Aorta (tissue), 5 donors: Measurements from ENCODE around the gene ARHGEF19. TPM values are rescaled to one million over a fixed set of nuclear protein-coding genes. Genes with fewer than 3 reads are reported as not detected.
A peak's percentile ranks its signal among the peaks of the same experiment; 100 is the strongest.

ENCODE experiments used
- ATAC-seq: fragments of 200-7000 bp; cut with Tn5 transposase; one replicate; pipeline ENCODE4 v1.9.1; 2022; ENCODE audit warnings: moderate library complexity; ENCODE audit not compliant: low FRiP score
- DNase-seq, 2 donors: peaks; one replicate each; pipeline ENCODE4 v3.0.0-alpha.2; 2020
- H3K27ac ChIP-seq, 2 donors: one replicate each; pipeline ENCODE4 v1.5.1; 2013; ENCODE audit warnings: low read length in 2 of 2, mild to moderate bottlenecking in 2 of 2, moderate library complexity in 2 of 2, control low read depth in 1 of 2, inconsistent platforms in 1 of 2, low read depth in 1 of 2
- H3K27me3 ChIP-seq, 2 donors: one replicate each; pipeline ENCODE4 v1.6.1; 2013; ENCODE audit warnings: control low read depth in 1 of 2, low read length in 1 of 2, mild to moderate bottlenecking in 1 of 2, moderate library complexity in 1 of 2; ENCODE audit not compliant: insufficient read depth in 2 of 2, control insufficient read depth in 1 of 2
- H3K36me3 ChIP-seq, 2 donors: one replicate each; pipeline ENCODE4 v1.6.1; 2013; ENCODE audit warnings: control low read depth in 1 of 2, low read length in 1 of 2, mild to moderate bottlenecking in 1 of 2; ENCODE audit not compliant: insufficient read depth in 2 of 2, control insufficient read depth in 1 of 2
- H3K4me1 ChIP-seq, 2 donors: one replicate each; pipeline ENCODE4 v1.6.1; 2013; ENCODE audit warnings: low read length in 2 of 2, control low read depth in 1 of 2, mild to moderate bottlenecking in 1 of 2, moderate library complexity in 1 of 2; ENCODE audit not compliant: insufficient read depth in 2 of 2, control insufficient read depth in 1 of 2
- H3K4me3 ChIP-seq, 2 donors: one replicate each; pipeline ENCODE4 v1.5.1; 2013; ENCODE audit warnings: low read length in 2 of 2, control low read depth in 1 of 2, mild to moderate bottlenecking in 1 of 2
- H3K9me3 ChIP-seq: one replicate; pipeline ENCODE4 v1.6.1; 2013; ENCODE audit warnings: mild to moderate bottlenecking, low read length; ENCODE audit not compliant: control insufficient read depth
- WGBS, 2 donors: extraction: QIAGEN DNeasy Blood & Tissue Kit; methylation state at CpG; one replicate each; pipeline ENCODE4 v1.1.7; 2013; 5-methylcytosine and 5-hydroxymethylcytosine counted together
- intact Hi-C, 2 donors: fragments of 100-400 bp; cut with DNase I; formaldehyde crosslinking; loops; one replicate each; pipeline versions ENCODE4 v1.14.2 to v1.15.0; 2022
- polyA plus RNA-seq, 2 donors: library from polyadenylated mRNA; stranded (reverse); fragments of 200-250 nt; gene quantifications; one replicate each; pipeline ENCODE4 v1.2.3, GENCODE V29; 2013
- total RNA-seq, 2 donors: library from RNA; stranded (reverse); fragmentation: NEBNext Ultra II Directional; extraction: Animal tissue kit (Norgen Biotek cat#: 25700); gene quantifications; one replicate each; pipeline ENCODE4 v1.2.1, GENCODE V29; 2021
- donor health status: healthy with polysubstance abuse.
- donor health status: Bipolar disorder and iron deficiency.
- donor health status: DM: no; HTN: no; CAD: no.
- donor health status: DM: no; HTN: no; CAD: no.
- donor health status: DM: yes; HTN: yes; CAD: no.

The ARHGEF19 gene
- total and polyA plus RNA-seq, 4 donors: 3.3 to 19.7 (median 7.9) TPM

- ATAC-seq: no peak
- intact Hi-C loops: loop anchor here (5.0 kb wide), 1 partner anchor 39 kb away; no protein-coding TSS in a partner anchor
- peaks cover 4 to 5% of the 10 kb centered on the region in 2 donors for H3K36me3 ChIP-seq
- H3K4me3 ChIP-seq: no peak overlapping the region
- H3K4me1 ChIP-seq: peaks cover 12 to 13% of the 10 kb centered on the region in 2 donors
- no peaks in the 10 kb centered on the region for H3K9me3 ChIP-seq
- WGBS, 2 donors: 63 to 68% methylated on average over 5 of the region's 5 CpGs
- no peak overlapping the region for H3K27ac ChIP-seq
- no peaks in the 10 kb centered on the region for H3K27me3 ChIP-seq
- peak in 1 of 2 donors; percentile 50 for DNase-seq
These were observed 41.0 kb upstream of the ARHGEF19 start for GRCh38 chr1:16253332-16253922.

GRCh38 chr1:16252912-16253311 is 40.5 kb upstream of the ARHGEF19 start:
- H3K27ac ChIP-seq: peak overlapping the region in 1 of 2 donors; percentile 30
- DNase-seq (no peak), ATAC-seq (no peak)
- 89 to 94% methylated on average over 2 of the region's 2 CpGs for WGBS, 2 donors
- H3K27me3 ChIP-seq: no peaks in the 10 kb centered on the region
- peaks cover 4 to 5% of the 10 kb centered on the region in 2 donors for H3K36me3 ChIP-seq
- H3K4me3 ChIP-seq: no peak overlapping the region
- intact Hi-C loops: loop anchor here (5.0 kb wide), 1 partner anchor 39 kb away; no protein-coding TSS in a partner anchor
- no peaks in the 10 kb centered on the region for H3K9me3 ChIP-seq
- H3K4me1 ChIP-seq: peaks cover 12 to 13% of the 10 kb centered on the region in 2 donors

GRCh38 chr1:16251381-16251780 is 38.9 kb upstream of the ARHGEF19 start:
- peaks cover 4 to 5% of the 10 kb centered on the region in 2 donors for H3K36me3 ChIP-seq
- H3K27ac ChIP-seq: peak overlapping the region; percentile 25 to 69
- ATAC-seq (no peak), DNase-seq (peak in 1 of 2 donors; percentile 63)
- 84 to 88% methylated on average over 10 of the region's 10 CpGs for WGBS, 2 donors
- no peak overlapping the region for H3K4me3 ChIP-seq
- no peaks in the 10 kb centered on the region for H3K27me3 ChIP-seq
- H3K9me3 ChIP-seq: no peaks in the 10 kb centered on the region
- intact Hi-C loops: loop anchor here (5.0 kb wide), 1 partner anchor 41 kb away; no protein-coding TSS in a partner anchor
- H3K4me1 ChIP-seq: peaks cover 13 to 14% of the 10 kb centered on the region in 2 donors

GRCh38 chr1:16250524-16251251 is 38.2 kb upstream of the ARHGEF19 start:
- Histone ChIP-seq H3K27ac (peak overlapping the region; percentile 25 to 69), H3K27me3 (no peaks in the 10 kb centered on the region), H3K36me3 (peaks cover 4 to 5% of the 10 kb centered on the region in 2 donors), H3K4me3 (no peak overlapping the region), H3K9me3 (no peaks in the 10 kb centered on the region), H3K4me1 (peaks cover 13 to 14% of the 10 kb centered on the region in 2 donors)
- 54 to 55% methylated on average over 15 of the region's 15 CpGs for WGBS, 2 donors
- DNase-seq: peak in 1 of 2 donors; percentile 70
- peak; percentile 52 for ATAC-seq
- intact Hi-C loops: loop anchor here (5.0 kb wide), 1 partner anchor 42 kb away; no protein-coding TSS in a partner anchor

- ATAC-seq: peak; percentile 85
- peak in 1 of 2 donors; percentile 65 for DNase-seq
These were observed 37.3 kb upstream of the ARHGEF19 start for GRCh38 chr1:16249596-16250241.

GRCh38 chr1:16248603-16249516 is 36.4 kb upstream of the ARHGEF19 start:
- ATAC-seq: peak; percentile 75
- Histone ChIP-seq H3K36me3 (peaks cover 4 to 5% of the 10 kb centered on the region in 2 donors), H3K4me3 (no peak overlapping the region), H3K4me1 (peaks cover 5 to 10% of the 10 kb centered on the region in 2 donors), H3K27me3 (no peaks in the 10 kb centered on the region), H3K27ac (peak overlapping the region; percentile 38 to 80), H3K9me3 (no peaks in the 10 kb centered on the region)
- DNase-seq: peak; percentile 89 to 91
- 7 to 9% methylated on average over 7 of the region's 7 CpGs for WGBS, 2 donors
- intact Hi-C loops: loop anchor here in 1 of 2 donors (1.0 kb wide), 1 partner anchor 115 kb away; no protein-coding TSS in a partner anchor

More at GRCh38 chr1:16249596-16250241, 37.3 kb upstream of the ARHGEF19 start:
- 1 to 7% methylated on average over 3 of the region's 3 CpGs for WGBS, 2 donors
- H3K27ac ChIP-seq: peak overlapping the region; percentile 20 to 23
- H3K27me3 ChIP-seq: no peaks in the 10 kb centered on the region
- H3K36me3 ChIP-seq: peaks cover 4 to 5% of the 10 kb centered on the region in 2 donors
- intact Hi-C loops: loop anchor here (1.0 to 5.0 kb wide), 2 partner anchors 43 to 115 kb away; no protein-coding TSS in a partner anchor
- no peaks in the 10 kb centered on the region for H3K9me3 ChIP-seq
- no peak overlapping the region for H3K4me3 ChIP-seq
- peaks cover 11 to 12% of the 10 kb centered on the region in 2 donors for H3K4me1 ChIP-seq

GRCh38 chr1:16248007-16248436 is 35.6 kb upstream of the ARHGEF19 start:
- Histone ChIP-seq H3K4me3 (no peak overlapping the region), H3K4me1 (peaks cover 0 to 10% of the 10 kb centered on the region in 2 donors), H3K9me3 (no peaks in the 10 kb centered on the region), H3K36me3 (peaks cover 4 to 5% of the 10 kb centered on the region in 2 donors), H3K27ac (peak overlapping the region; percentile 38 to 80), H3K27me3 (no peaks in the 10 kb centered on the region)
- intact Hi-C loops: no loop called here
- no peak for ATAC-seq
- DNase-seq: peak in 1 of 2 donors; percentile 44
- 76 to 79% methylated on average over 8 of the region's 8 CpGs for WGBS, 2 donors
